ENCODE data around the gene MRPS7.
"Not testable (repeated sequence)": the region's sequence is repeated elsewhere in the genome, so short reads cannot be mapped to it uniquely, and the experiment has no call there.

The MRPS7 gene

DNA sequence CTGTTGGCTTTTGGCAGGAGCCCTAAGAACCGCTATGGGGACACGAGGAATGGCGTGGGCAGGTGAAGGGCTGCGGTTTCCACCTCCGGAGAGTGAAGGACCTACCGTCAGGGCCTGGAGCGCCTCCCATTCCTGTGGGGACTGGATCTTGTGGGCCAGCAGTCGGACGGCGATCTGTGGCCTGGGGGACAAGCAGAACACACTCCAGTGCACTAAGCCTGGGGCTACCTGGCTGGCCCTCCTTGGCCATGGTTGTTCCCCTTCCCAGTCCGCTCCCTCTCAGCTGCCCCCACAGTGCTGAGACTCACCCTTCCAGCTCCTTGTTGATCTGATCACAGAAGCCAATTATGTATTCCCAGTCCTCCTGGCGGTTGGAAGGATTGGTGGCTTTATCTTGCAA is 15.3 kb upstream of the MRPS7 start:
- no peak overlapping the region for H3K4me3 ChIP-seq (ENCODE audit: low read depth, low read length)
- DNase-seq (ENCODE audit: low read depth, low spot score): no peak
- ChIA-PET POLR2A (no interaction called here), CTCF (interaction anchor here (1.1 to 6.1 kb wide), 6 partner anchors 7 to 187 kb away, joined by 3 to 73 read pairs (median 6); partner anchors contain the start of gene MIF4GD)
- TF ChIP-seq, protein P1, sequence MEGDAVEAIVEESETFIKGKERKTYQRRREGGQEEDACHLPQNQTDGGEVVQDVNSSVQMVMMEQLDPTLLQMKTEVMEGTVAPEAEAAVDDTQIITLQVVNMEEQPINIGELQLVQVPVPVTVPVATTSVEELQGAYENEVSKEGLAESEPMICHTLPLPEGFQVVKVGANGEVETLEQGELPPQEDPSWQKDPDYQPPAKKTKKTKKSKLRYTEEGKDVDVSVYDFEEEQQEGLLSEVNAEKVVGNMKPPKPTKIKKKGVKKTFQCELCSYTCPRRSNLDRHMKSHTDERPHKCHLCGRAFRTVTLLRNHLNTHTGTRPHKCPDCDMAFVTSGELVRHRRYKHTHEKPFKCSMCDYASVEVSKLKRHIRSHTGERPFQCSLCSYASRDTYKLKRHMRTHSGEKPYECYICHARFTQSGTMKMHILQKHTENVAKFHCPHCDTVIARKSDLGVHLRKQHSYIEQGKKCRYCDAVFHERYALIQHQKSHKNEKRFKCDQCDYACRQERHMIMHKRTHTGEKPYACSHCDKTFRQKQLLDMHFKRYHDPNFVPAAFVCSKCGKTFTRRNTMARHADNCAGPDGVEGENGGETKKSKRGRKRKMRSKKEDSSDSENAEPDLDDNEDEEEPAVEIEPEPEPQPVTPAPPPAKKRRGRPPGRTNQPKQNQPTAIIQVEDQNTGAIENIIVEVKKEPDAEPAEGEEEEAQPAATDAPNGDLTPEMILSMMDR (IDR thresholded peaks at IDR 0.05; ENCODE audit: insufficient read depth, low read length, missing control alignments): no peak

DNA sequence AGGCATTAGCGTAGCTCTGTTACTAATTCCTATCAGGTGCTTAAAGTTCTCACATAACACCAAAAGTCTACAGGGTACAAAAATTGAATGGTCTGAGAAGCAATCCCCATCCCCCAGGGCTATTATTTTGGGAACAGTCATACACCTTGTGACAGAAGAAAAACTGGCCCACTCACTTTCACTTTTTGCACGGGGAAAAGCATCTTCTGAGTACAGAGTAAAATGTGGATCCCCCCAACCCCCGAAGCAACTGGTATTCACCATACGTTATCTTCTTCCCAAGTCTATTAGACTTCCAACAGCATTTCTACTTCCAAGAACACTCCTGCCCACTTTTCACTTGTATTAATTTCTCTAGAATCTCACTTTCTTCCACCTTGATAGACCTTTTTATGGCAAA is 12.1 kb upstream of the MRPS7 start:
- POLR2A ChIA-PET: interaction anchor here (0.8 kb wide), 2 partner anchors 10 to 19 kb away, joined by 3 read pairs; no protein-coding TSS in a partner anchor

DNA sequence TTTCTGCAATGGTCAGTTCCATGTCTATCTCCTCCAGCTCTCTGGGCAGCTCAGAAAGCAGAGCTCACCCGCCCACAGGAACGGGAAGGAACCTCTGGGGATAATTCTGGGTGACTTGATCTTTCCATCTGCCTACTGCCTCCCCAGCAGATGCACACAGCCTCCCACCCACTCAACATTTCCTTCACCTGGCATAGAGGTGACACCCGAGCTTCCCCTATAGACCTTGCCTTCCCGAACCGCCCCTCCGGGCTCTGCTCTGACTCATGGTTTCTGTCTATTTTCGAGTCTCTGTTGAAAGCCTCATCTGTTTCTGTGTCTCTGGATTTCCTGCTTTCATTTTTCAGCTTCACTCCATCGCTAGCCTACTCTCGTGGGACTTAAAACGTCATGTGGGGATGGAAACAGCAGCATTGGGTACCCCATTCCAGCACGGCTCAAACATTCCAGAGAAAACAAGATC is 11.6 kb upstream of the MRPS7 start:
- POLR2A ChIA-PET: interaction anchor here (0.8 kb wide), 2 partner anchors 10 to 19 kb away, joined by 3 read pairs; no protein-coding TSS in a partner anchor
- CTCF ChIA-PET: interaction anchor here (0.7 to 6.1 kb wide), 8 partner anchors 10 to 504 kb away, joined by 3 to 73 read pairs (median 7); partner anchors contain the start of gene MIF4GD
- DNase-seq (ENCODE audit: low read depth, low spot score): no peak
- TF ChIP-seq, protein P1 (IDR thresholded peaks at IDR 0.05; ENCODE audit: insufficient read depth, low read length, missing control alignments): no peak
- H3K4me3 ChIP-seq (ENCODE audit: low read depth, low read length): no peak overlapping the region; the same call in 1 of the 2 replicates

More for the DNA sequence above, 12.1 kb upstream of the MRPS7 start:
- no peak for DNase-seq (ENCODE audit: low read depth, low spot score)
- CTCF ChIA-PET: interaction anchor here (0.7 to 6.1 kb wide), 9 partner anchors 10 to 504 kb away, joined by 3 to 73 read pairs (median 6); partner anchors contain the start of gene MIF4GD
- TF ChIP-seq, protein P1 (IDR thresholded peaks at IDR 0.05; ENCODE audit: insufficient read depth, low read length, missing control alignments): no peak
- no peak overlapping the region for H3K4me3 ChIP-seq (ENCODE audit: low read depth, low read length)

DNA sequence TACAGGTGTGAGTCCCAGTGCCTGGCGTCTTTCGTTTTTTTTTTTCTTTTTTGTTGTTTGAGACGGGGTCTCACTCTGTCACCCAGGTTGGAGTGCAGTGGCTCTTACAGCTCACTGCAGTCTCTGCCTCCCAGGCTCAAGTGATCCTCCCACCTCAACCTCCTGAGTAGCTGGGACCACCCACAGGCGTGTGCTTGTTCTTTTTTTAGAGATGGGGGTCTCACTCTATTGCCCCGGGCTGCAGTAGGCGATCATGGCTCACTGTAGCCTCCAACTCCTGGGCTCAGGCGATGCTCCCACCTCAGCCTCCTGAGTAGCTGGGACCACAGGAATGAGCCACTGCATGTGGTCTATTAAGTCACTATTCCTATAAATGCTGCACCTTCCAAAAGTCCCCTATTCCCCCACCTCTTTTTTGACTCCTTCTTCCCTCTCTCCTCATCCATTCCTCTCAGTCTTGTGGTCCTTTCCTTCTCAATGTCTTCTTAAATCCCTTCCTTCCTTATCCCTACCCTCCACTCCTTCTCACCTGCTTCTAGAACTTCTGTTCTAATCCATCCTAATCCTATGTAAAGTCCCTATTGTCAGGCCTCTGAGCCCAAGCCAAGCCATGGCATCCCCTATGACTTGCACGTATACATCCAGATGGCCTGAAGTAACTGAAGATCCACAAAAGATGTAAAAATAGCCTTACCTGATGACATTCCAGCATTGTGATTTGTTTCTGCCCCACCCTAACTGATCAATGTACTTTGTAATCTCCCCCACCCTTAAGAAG is 9.5 kb upstream of the MRPS7 start:
- CTCF ChIA-PET: interaction anchor here (1.2 to 6.1 kb wide), 3 partner anchors 13 to 160 kb away, joined by 4 to 73 read pairs (median 43); partner anchors contain the start of gene MIF4GD
- DNase-seq (ENCODE audit: low read depth, low spot score): no peak
- TF ChIP-seq, protein P1 (IDR thresholded peaks at IDR 0.05; ENCODE audit: insufficient read depth, low read length, missing control alignments): no peak
- POLR2A ChIA-PET: interaction anchor here (0.7 kb wide), 1 partner anchor 186 kb away, joined by 3 read pairs; no protein-coding TSS in a partner anchor
- no peak overlapping the region for H3K4me3 ChIP-seq (ENCODE audit: low read depth, low read length)

DNA sequence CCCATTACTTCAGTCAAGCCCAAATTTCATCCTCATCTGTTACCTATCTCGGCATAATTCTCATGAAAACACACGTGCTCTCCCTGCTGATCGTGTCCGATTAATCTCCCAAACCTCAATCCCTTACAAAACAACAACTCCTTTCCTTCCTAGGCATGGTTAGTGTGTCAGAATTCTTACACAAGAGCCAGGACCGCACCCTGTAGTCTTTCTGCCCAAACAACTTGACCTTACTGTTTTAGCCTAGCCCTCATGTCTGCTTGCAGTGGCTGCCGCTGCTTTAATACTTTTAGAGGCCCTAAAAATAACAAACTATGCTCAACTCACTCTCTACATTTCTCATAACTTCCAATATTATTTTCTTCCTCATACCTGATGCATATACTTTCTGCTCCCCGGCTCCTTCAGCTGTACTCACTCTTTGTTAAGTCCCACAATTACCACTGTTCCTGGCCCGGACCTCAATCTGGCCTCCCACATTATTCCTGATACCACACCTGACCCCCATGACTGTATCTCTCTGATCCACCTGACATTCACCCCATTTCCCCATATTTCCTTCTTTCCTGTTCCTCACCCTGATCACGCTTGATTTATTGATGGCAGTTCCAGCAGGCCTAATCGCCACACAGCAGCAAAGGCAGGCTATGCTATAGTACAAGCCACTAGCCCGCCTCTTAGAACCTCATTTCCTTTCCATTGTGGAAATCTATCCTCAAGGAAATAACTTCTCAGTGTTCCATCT is 5.6 kb upstream of the MRPS7 start:
- CTCF ChIA-PET; DNase-seq (ENCODE audit: low read depth, low spot score); H3K4me3 ChIP-seq (ENCODE audit: low read depth, low read length); POLR2A ChIA-PET: not testable (repeated sequence)

DNA sequence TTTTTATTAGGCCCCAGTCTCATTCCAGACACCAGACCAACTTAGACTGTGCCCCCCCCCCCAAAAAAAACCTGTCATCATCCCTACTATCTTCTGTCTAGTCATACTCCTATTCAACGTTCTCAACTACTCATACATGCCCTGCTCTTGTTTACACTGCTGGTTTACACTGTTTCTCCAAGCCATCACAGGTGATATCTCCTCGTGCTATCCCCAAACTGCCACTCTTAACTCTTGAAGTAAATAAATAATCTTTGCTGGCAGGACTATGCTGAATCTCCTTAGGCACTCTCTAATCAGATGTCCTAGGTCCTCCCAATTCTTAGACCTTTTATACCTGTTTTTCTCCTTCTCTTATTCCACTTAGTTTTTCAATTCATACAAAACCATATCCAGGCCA is 4.5 kb upstream of the MRPS7 start:
- CTCF ChIA-PET; DNase-seq (ENCODE audit: low read depth, low spot score); H3K4me3 ChIP-seq (ENCODE audit: low read depth, low read length); POLR2A ChIA-PET: not testable (repeated sequence)

Measured in AG04449 (cell line).